ENCODE data around the gene HPCAL4. TPM values are rescaled to one million over a fixed set of nuclear protein-coding genes. Genes with fewer than 3 reads are reported as not detected.

Gene HPCAL4
- total and polyA plus RNA-seq, 10 of the 15 experiments (the other 5 are each of a cell fraction or from before 2014, with no cell fraction given), result 0.05 to 0.18 (median 0.06) TPM; not detected in 5

- in situ Hi-C loops (cut with MboI), result no loop called here
- H3K79me2 ChIP-seq (ENCODE audit: control insufficient read depth, insufficient read depth, low read length), result no peaks in the 10 kb centered on the region
- ChIA-PET CTCF (interaction anchor here (0.6 to 11.1 kb wide), 24 partner anchors 9 to 561 kb away, joined by 3 to 312 read pairs (median 6); partner anchors contain the start of genes NT5C1A and PABPC4), SMC1A (ENCODE audit: uncharacterized antibody, unreplicated experiment) (interaction anchor here (0.6 to 3.5 kb wide), 13 partner anchors 8 to 561 kb away, joined by 3 to 35 read pairs (median 4); no protein-coding TSS in a partner anchor), RAD21 (ENCODE audit: unreplicated experiment) (interaction anchor here (0.9 to 4.4 kb wide), 4 partner anchors 8 to 52 kb away, joined by 5 to 49 read pairs (median 8); partner anchors contain the start of gene NT5C1A), POLR2A (no interaction called here)
- H3K4me1 ChIP-seq (ENCODE audit: control insufficient read depth, insufficient read depth, low read length), result peaks cover 5% of the 10 kb centered on the region; the same call in 1 of the 2 replicates
- H3K27me3 ChIP-seq (replicated peaks in 1 of 2; ENCODE audit: control insufficient read depth in 2 of 2, insufficient read depth in 2 of 2, low read length in 1 of 2), result no peaks in the 10 kb centered on the region; a peak in 1 of 4 replicates
- no peak overlapping the region for H3K4me2 ChIP-seq (ENCODE audit: control insufficient read depth, insufficient read depth)
- H3K9me3 ChIP-seq (replicated peaks; ENCODE audit: control insufficient read depth, insufficient read depth, low read length), result no peaks in the 10 kb centered on the region
- H4K20me1 ChIP-seq (ENCODE audit: control insufficient read depth, insufficient read depth), result no peaks in the 10 kb centered on the region
- no peak overlapping the region for H3K27ac ChIP-seq (ENCODE audit: control insufficient read depth, insufficient read depth)
- DNase-seq (ENCODE audit: low read depth, low spot score) (no peak), FAIRE-seq (no peak), ATAC-seq (no peak)
- no TSS peak for BruUV-seq (replicated peaks)
- H2AFZ ChIP-seq (ENCODE audit: control insufficient read depth, low read depth, low read length), result no peak overlapping the region
- no peak overlapping the region for H3K9ac ChIP-seq (ENCODE audit: control insufficient read depth, insufficient read depth, low read length)
- WGBS (ENCODE audit: insufficient coverage, insufficient replicate concordance, low lambda C conversion rate, missing lambda C conversion rate), result 73% methylated on average over 9 of the region's 12 CpGs
- intact Hi-C loops (cut with micrococcal nuclease; ENCODE audit: unreplicated experiment), result loop anchor here (10.0 kb wide), 1 partner anchor 554 kb away; no protein-coding TSS in a partner anchor
- no peak overlapping the region for H3K4me3 ChIP-seq
- no peaks in the 10 kb centered on the region for H3K36me3 ChIP-seq (ENCODE audit: control insufficient read depth in 2 of 2, insufficient read depth in 2 of 2, low read length in 1 of 2)
- TF ChIP-seq TARDBP (IDR thresholded peaks at IDR 0.05; ENCODE audit: borderline replicate concordance) (no peak), MLLT1 (IDR thresholded peaks at IDR 0.05) (no peak), JUND (IDR thresholded peaks at IDR 0.05; ENCODE audit: low read depth, low read length) (no peak), FOXK2 (IDR thresholded peaks at IDR 0.05) (no peak), BCLAF1 (IDR thresholded peaks at IDR 0.05) (no peak), MYB (IDR thresholded peaks at IDR 0.05; ENCODE audit: borderline replicate concordance, low read depth, low read length) (no peak), NFYA (IDR thresholded peaks at IDR 0.05; ENCODE audit: borderline replicate concordance, low read depth, low read length) (no peak), PKNOX1 (IDR thresholded peaks at IDR 0.05) (no peak), NBN (IDR thresholded peaks at IDR 0.05) (no peak), PML (IDR thresholded peaks at IDR 0.05; ENCODE audit: low read length) (no peak), E2F8 (IDR thresholded peaks at IDR 0.05; ENCODE audit: low read depth, partially characterized antibody) (no peak), RBBP5 (conservative IDR thresholded peaks at IDR 0.05) (no peak), ZZZ3 (IDR thresholded peaks at IDR 0.05; ENCODE audit: control insufficient read depth, insufficient read length, low read depth) (no peak)
Measured at GRCh38 chr1:39659110-39659509, 32.1 kb downstream of the HPCAL4 start.

Measured in GM12878 (cell line).